K562 (cell line): Measurements from ENCODE around the gene GGA2. TPM values are rescaled to one million over a fixed set of nuclear protein-coding genes. Genes with fewer than 3 reads are reported as not detected.

Experiments used
- LCOR ChIP-seq: sonication (generic); formaldehyde crosslinking; IDR thresholded peaks from 2 replicates; pipeline ENCODE4 v1.8.0; 2022; ENCODE audit warnings: mild to moderate bottlenecking, missing genetic modification reagents
- NR3C1 ChIP-seq: sonication (generic); formaldehyde crosslinking; IDR thresholded peaks from 2 replicates; pipeline ENCODE4 v1.8.1; 2022; ENCODE audit warnings: missing genetic modification reagents
- polyA plus RNA-seq, 8 experiments: library from polyadenylated mRNA; depleted of rRNA in 4 of 8; stranded (reverse) in 5 of 8; unstranded in 3 of 8; fragments of >200 nt; fragmentation: Nextera tagmentation in 2 of 8; fragmentation: Illumina TruSeq in 1 of 8; extraction: Ambion mirVana in 2 of 8; extraction: Trizol in 1 of 8; gene quantifications; 2 replicates each; pipeline versions ENCODE4 v1.2.1 to v1.2.3, GENCODE V29; 2011 to 2014; ENCODE audit warnings: inconsistent platforms in 1 of 8, missing spikeins in 1 of 8
- total RNA-seq, 7 experiments: library from RNA; depleted of rRNA in 6 of 7; stranded (reverse); fragments of >200 nt in 6 of 7; fragmentation: Illumina TruSeq in 2 of 7; extraction: Trizol in 2 of 7; gene quantifications; 2 replicates each; pipeline versions ENCODE4 v1.2.1 to v1.2.3, GENCODE V29; 2011 to 2021; ENCODE audit warnings: low replicate concordance in 1 of 7
- TF ChIP-seq, protein P1 (sequence below): fragments of 250-450 bp; sonication (Bioruptor Pico); IDR thresholded peaks from 2 replicates; pipeline ENCODE4 v1.4.0; 2020
- TF ChIP-seq, protein P2 (sequence below): sonication (generic); formaldehyde crosslinking; IDR thresholded peaks from 2 replicates; pipeline ENCODE4 v1.8.0; 2022; ENCODE audit warnings: mild to moderate bottlenecking, missing genetic modification reagents
- TF ChIP-seq, protein P3 (sequence below), 3 experiments: fragments of 200-800 bp in 1 of 3; sonication (Bioruptor generic) in 1 of 3; sonication (generic) in 1 of 3; formaldehyde crosslinking in 1 of 3; IDR thresholded peaks; 2 replicates each; pipeline versions ENCODE4 v1.6.1 to v1.8.0; 2016 to 2022; ENCODE audit warnings: mild to moderate bottlenecking in 2 of 3, missing compliant biosample characterization in 2 of 3, missing genetic modification characterization in 2 of 3, missing genetic modification reagents in 1 of 3
- TF ChIP-seq, protein P4 (sequence below): fragments of 450-650 bp; IDR thresholded peaks from 2 replicates; pipeline ENCODE4 v1.6.1; 2016; ENCODE audit warnings: borderline replicate concordance

GGA2 gene
- total and polyA plus RNA-seq, 9 of the 15 experiments (the other 6 are each of a cell fraction or from before 2014, with no cell fraction given) = 11.9 to 133 (median 66.3) TPM

GRCh38 chr16:23509782-23510163 lies 521 bp downstream of the GGA2 start (continued):
- TF ChIP-seq, protein P1, sequence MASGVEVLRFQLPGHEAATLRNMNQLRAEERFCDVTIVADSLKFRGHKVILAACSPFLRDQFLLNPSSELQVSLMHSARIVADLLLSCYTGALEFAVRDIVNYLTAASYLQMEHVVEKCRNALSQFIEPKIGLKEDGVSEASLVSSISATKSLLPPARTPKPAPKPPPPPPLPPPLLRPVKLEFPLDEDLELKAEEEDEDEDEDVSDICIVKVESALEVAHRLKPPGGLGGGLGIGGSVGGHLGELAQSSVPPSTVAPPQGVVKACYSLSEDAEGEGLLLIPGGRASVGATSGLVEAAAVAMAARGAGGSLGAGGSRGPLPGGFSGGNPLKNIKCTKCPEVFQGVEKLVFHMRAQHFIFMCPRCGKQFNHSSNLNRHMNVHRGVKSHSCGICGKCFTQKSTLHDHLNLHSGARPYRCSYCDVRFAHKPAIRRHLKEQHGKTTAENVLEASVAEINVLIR (CRISPR knock-in tag) = no peak
- TF ChIP-seq, protein P2, sequence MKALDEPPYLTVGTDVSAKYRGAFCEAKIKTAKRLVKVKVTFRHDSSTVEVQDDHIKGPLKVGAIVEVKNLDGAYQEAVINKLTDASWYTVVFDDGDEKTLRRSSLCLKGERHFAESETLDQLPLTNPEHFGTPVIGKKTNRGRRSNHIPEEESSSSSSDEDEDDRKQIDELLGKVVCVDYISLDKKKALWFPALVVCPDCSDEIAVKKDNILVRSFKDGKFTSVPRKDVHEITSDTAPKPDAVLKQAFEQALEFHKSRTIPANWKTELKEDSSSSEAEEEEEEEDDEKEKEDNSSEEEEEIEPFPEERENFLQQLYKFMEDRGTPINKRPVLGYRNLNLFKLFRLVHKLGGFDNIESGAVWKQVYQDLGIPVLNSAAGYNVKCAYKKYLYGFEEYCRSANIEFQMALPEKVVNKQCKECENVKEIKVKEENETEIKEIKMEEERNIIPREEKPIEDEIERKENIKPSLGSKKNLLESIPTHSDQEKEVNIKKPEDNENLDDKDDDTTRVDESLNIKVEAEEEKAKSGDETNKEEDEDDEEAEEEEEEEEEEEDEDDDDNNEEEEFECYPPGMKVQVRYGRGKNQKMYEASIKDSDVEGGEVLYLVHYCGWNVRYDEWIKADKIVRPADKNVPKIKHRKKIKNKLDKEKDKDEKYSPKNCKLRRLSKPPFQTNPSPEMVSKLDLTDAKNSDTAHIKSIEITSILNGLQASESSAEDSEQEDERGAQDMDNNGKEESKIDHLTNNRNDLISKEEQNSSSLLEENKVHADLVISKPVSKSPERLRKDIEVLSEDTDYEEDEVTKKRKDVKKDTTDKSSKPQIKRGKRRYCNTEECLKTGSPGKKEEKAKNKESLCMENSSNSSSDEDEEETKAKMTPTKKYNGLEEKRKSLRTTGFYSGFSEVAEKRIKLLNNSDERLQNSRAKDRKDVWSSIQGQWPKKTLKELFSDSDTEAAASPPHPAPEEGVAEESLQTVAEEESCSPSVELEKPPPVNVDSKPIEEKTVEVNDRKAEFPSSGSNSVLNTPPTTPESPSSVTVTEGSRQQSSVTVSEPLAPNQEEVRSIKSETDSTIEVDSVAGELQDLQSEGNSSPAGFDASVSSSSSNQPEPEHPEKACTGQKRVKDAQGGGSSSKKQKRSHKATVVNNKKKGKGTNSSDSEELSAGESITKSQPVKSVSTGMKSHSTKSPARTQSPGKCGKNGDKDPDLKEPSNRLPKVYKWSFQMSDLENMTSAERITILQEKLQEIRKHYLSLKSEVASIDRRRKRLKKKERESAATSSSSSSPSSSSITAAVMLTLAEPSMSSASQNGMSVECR (CRISPR knock-in tag) = no peak
- TF ChIP-seq NR3C1 (CRISPR knock-in tag) (no peak), LCOR (CRISPR knock-in tag) (peak; percentile 18; the same call in 1 of the 2 replicates)
- TF ChIP-seq, protein P3, sequence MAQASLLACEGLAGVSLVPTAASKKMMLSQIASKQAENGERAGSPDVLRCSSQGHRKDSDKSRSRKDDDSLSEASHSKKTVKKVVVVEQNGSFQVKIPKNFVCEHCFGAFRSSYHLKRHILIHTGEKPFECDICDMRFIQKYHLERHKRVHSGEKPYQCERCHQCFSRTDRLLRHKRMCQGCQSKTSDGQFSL (CRISPR knock-in tag; IDR thresholded peaks at IDR 0.05) = peak; percentile 23; the same call in 1 of the 2 replicates
- TF ChIP-seq, protein P3 (tag; IDR thresholded peaks at IDR 0.05) = no peak
- TF ChIP-seq, protein P4, sequence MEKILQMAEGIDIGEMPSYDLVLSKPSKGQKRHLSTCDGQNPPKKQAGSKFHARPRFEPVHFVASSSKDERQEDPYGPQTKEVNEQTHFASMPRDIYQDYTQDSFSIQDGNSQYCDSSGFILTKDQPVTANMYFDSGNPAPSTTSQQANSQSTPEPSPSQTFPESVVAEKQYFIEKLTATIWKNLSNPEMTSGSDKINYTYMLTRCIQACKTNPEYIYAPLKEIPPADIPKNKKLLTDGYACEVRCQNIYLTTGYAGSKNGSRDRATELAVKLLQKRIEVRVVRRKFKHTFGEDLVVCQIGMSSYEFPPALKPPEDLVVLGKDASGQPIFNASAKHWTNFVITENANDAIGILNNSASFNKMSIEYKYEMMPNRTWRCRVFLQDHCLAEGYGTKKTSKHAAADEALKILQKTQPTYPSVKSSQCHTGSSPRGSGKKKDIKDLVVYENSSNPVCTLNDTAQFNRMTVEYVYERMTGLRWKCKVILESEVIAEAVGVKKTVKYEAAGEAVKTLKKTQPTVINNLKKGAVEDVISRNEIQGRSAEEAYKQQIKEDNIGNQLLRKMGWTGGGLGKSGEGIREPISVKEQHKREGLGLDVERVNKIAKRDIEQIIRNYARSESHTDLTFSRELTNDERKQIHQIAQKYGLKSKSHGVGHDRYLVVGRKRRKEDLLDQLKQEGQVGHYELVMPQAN = 0 out of 2 replicates have a peak, but pooled peaks have one; percentile 31
- TF ChIP-seq, all 486 proteins: peak for 8
